GM12874 (cell line): ENCODE data around the gene RTTN.
A peak's percentile ranks its signal among the peaks of the same experiment; 100 is the strongest.

Source experiments
- TF ChIP-seq, protein P1 (sequence below): IDR thresholded peaks from 2 replicates; pipeline ENCODE4 v1.5.1; 2011; ENCODE audit warnings: low read depth, mild to moderate bottlenecking, control low read depth, low read length, moderate library complexity; ENCODE audit not compliant: insufficient read depth

RTTN gene

DNA sequence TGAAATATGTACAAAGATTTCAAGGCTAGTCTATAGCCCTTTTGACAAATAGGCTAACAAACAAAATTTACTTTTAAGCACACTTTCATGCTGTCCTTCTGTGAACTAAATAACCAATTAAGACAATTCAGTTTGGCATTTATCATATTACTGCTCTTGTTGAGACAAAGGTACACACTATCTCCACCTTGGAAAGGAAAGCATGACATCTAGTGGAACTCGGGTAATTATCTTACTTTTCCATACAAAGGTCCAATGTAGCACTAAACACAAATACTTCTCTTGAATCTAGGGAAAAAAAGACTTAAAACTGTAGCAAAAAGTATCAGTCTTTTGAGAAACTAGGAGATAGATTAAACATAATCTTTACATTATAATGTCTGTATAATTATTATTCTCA, 132.8 kb downstream of the RTTN start:
- TF ChIP-seq, protein P1, sequence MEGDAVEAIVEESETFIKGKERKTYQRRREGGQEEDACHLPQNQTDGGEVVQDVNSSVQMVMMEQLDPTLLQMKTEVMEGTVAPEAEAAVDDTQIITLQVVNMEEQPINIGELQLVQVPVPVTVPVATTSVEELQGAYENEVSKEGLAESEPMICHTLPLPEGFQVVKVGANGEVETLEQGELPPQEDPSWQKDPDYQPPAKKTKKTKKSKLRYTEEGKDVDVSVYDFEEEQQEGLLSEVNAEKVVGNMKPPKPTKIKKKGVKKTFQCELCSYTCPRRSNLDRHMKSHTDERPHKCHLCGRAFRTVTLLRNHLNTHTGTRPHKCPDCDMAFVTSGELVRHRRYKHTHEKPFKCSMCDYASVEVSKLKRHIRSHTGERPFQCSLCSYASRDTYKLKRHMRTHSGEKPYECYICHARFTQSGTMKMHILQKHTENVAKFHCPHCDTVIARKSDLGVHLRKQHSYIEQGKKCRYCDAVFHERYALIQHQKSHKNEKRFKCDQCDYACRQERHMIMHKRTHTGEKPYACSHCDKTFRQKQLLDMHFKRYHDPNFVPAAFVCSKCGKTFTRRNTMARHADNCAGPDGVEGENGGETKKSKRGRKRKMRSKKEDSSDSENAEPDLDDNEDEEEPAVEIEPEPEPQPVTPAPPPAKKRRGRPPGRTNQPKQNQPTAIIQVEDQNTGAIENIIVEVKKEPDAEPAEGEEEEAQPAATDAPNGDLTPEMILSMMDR: peak; percentile 17; the same call in 1 of the 2 replicates

DNA sequence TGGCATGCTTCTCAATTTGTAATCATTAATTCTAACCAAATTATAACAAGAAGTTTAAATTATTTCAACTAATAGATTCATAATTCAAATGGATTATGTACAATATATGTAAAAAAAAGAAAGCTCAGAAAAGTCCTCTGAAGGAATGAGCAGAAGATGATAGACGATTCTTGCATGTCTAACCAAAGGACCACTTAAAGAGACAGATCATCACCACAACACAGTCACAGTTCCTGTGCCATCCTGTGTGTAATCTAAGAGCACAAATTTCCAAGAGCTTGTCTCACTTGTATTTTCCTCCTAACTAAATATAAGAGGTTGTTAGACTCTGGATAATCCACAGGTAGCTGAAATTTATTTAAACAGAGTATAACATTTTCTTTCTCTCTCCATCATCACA, 135.5 kb downstream of the RTTN start:
- TF ChIP-seq, protein P1: no peak

DNA sequence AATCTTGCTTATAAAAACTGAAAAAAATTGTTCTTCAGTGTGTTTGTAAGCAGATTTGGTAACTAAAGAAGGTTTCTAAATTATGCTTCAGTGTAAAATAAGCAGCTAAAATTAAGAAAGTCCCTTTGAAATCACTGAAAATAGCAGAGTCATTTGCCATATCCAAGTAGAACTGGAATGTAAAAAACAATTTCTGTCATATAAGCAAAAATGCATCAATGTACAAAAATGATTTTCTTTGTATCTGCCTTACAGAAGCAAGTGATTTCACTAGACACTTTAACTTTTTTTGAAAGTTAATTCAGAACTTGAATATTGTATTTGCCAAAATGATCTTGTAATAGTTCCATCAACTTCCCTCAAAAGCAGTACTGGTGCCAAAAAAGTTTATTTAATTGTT, 136.1 kb downstream of the RTTN start:
- TF ChIP-seq, protein P1: no peak

DNA sequence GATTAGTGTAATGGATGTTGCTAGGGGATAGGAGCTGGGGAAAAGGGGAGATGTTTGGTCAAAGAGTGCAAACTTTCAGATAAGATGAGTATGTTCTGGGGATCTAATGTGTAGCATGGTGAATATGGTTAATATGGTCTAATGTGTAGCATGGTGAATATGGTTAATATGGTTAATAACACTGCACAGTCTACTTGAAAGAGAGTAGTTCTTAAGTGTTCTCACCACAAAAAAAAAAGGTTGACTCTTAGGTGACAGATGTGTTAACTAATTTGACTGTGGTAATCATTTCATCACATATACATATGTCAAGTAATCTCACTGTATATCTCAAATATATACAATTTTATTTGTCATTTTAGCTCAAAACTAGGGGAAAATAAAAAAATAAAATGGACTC, 136.5 kb downstream of the RTTN start:
- TF ChIP-seq, protein P1: no peak

DNA sequence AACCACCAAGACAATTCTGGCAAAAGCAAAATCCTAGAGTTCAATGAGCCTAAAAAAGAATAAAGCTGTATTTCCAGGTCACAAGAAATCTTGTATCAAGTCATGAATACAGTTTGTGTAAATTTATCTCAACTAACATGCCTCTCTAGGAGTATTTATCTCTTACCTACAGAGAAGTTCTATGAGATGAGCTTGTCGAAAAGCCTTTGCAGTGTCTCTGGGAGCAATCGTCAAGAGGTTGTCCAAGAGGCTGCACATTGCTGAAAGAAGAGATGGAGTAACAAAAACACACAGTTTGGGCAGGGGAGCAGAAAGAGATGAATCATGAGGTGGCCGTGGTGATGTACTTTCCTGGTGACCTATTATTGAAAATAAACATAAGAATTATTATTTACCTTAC, 145.8 kb downstream of the RTTN start:
- TF ChIP-seq, protein P1: no peak

DNA sequence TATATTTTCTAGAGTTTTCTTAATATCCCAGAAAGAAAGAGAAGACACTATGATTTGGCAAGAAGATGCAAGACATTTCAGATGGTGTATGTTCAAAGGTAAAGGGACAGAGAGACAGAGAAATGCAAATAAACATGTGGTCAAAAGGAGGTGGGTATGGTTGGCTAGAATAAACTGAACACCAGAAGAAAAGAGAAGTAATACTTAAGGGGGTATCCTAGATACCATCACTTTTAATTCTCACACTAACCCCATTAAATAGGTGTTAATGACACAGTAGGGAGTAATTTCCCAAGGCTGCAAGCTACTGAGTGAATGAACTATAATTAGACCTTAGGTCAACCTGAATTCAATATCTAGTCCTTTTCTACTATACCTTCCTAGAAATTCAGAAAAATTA, 146.6 kb downstream of the RTTN start:
- TF ChIP-seq, protein P1: no peak

DNA sequence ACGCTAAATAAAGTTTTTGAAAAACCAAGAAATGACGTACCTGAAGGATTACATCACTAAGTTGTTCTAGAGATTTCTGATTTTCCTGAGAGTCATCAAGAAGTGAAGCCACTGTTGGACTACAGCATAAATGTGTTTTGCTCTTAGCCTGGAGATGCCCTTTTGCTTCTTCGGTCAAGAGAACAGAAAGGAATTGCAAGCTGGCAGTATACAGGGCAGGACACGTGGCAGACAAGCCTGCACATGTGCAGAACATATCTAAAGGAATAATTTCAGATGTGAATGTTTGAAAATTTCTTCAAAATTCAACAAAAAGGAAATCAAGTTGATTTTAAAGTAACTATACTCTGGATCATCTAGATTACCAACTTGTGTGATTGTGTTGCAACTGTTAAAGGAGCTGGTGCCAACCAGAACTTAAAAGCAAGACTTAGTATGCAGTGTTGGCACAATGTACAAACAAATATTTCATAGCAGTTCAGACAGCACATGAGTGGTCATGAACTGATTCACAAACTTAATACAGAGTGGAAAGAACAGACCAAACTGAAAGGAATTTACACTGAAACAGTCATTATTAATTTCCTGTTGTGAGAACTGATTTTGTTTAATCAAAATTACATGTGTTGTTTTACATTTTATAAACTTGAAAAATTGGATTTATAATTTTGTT, 157.4 kb downstream of the RTTN start:
- TF ChIP-seq, protein P1: no peak
